GM12878 (cell line): ENCODE data around the gene CLNK. TPM values are rescaled to one million over a fixed set of nuclear protein-coding genes. Genes with fewer than 3 reads are reported as not detected.

Source experiments
- ATAC-seq: fragments of 200-7000 bp; cut with Tn5 transposase; 3 replicates; pipeline ENCODE4 v1.9.1; 2020; ENCODE audit warnings: mild to moderate bottlenecking, moderate library complexity
- BruUV-seq: library from RNA; stranded (reverse); fragments of 400-500 nt; replicated peaks from 2 replicates; lab custom pipeline; 2021; lab: Mats Ljungman, UMichigan
- CTCF ChIA-PET: fragments of 300-600 bp; sonication (Branson Sonifier 250); formaldehyde crosslinking; extraction: SDS; loops from one replicate; lab custom pipeline; 2021; ENCODE audit warnings: inconsistent platforms; lab: Yijun Ruan, JAX
- POLR2A ChIA-PET: fragments of 350-600 bp; formaldehyde crosslinking; extraction: SDS; loops from one replicate; lab custom pipeline; 2021; ENCODE audit warnings: inconsistent platforms; lab: Charles Lee
- RAD21 ChIA-PET: fragments of 300-600 bp; sonication (Branson Sonifier 250); formaldehyde crosslinking; loops from one replicate; lab custom pipeline; 2023; ENCODE audit warnings: antibody characterized with exemption; ENCODE audit not compliant: unreplicated experiment; lab: Charles Lee
- SMC1A ChIA-PET: fragments of 300-600 bp; sonication (Branson Sonifier 250); formaldehyde crosslinking; loops from one replicate; lab custom pipeline; 2023; ENCODE audit not compliant: unreplicated experiment, uncharacterized antibody; lab: Charles Lee
- DNase-seq: peaks from one replicate; pipeline ENCODE4 v3.0.0-alpha.2; 2011; ENCODE audit warnings: low read depth, low spot score
- FAIRE-seq: peaks from 3 replicates; lab custom pipeline; 2011; peaks lifted over from hg19 to GRCh38; lab: Jason Lieb, UNC
- H2AFZ ChIP-seq: 2 replicates; pipeline ENCODE4 v1.6.0; 2011; ENCODE audit warnings: low read depth, low read length, control low read depth; ENCODE audit not compliant: control insufficient read depth
- H3K27ac ChIP-seq: 2 replicates; pipeline ENCODE4 v1.5.1; 2011; ENCODE audit warnings: control low read depth; ENCODE audit not compliant: control insufficient read depth, insufficient read depth
- H3K27me3 ChIP-seq, 2 experiments: replicated peaks in 1 of 2; 2 replicates each; pipeline versions ENCODE4 v1.6.0 to v1.6.1; 2011; ENCODE audit warnings: low read length in 1 of 2; ENCODE audit not compliant: control insufficient read depth in 2 of 2, insufficient read depth in 2 of 2
- H3K36me3 ChIP-seq, 2 experiments: 2 replicates each; pipeline ENCODE4 v1.5.1; 2011; ENCODE audit warnings: low read length in 1 of 2; ENCODE audit not compliant: control insufficient read depth in 2 of 2, insufficient read depth in 2 of 2
- H3K4me1 ChIP-seq: 2 replicates; pipeline ENCODE4 v1.6.1; 2011; ENCODE audit warnings: mild to moderate bottlenecking, low read length, moderate library complexity, mixed read lengths; ENCODE audit not compliant: control insufficient read depth, insufficient read depth
- H3K4me2 ChIP-seq: 2 replicates; pipeline ENCODE4 v1.6.0; 2011; ENCODE audit warnings: control low read depth; ENCODE audit not compliant: control insufficient read depth, insufficient read depth
- H3K4me3 ChIP-seq: fragments of 200-600 bp; sonication (generic); 2 replicates; pipeline ENCODE4 v1.5.1; 2016
- H3K79me2 ChIP-seq: 2 replicates; pipeline ENCODE4 v1.6.0; 2011; ENCODE audit warnings: low read length; ENCODE audit not compliant: control insufficient read depth, insufficient read depth
- H3K9ac ChIP-seq: 2 replicates; pipeline ENCODE4 v1.8.0; 2011; ENCODE audit warnings: low read length, control low read depth, mixed read lengths; ENCODE audit not compliant: control insufficient read depth, insufficient read depth
- H3K9me3 ChIP-seq: replicated peaks from 3 replicates; pipeline ENCODE4 v1.5.1; 2011; ENCODE audit warnings: mild to moderate bottlenecking, low read length; ENCODE audit not compliant: control insufficient read depth, insufficient read depth
- H4K20me1 ChIP-seq: 2 replicates; pipeline ENCODE4 v1.6.0; 2011; ENCODE audit not compliant: control insufficient read depth, insufficient read depth
- BCL11A ChIP-seq: IDR thresholded peaks from 2 replicates; pipeline ENCODE4 v1.6.1; 2011; ENCODE audit warnings: low read depth, low read length
- BMI1 ChIP-seq: fragments of 450-650 bp; IDR thresholded peaks from 2 replicates; pipeline ENCODE4 v1.6.1; 2016; ENCODE audit warnings: mild to moderate bottlenecking, moderate library complexity, borderline replicate concordance
- CUX1 ChIP-seq: IDR thresholded peaks from 2 replicates; pipeline ENCODE4 v1.6.1; 2012; ENCODE audit warnings: improper control_type of control experiment, low read depth, low read length; ENCODE audit not compliant: insufficient replicate concordance
- EP300 ChIP-seq, 2 experiments: fragments of 150-350 bp in 1 of 2; IDR thresholded peaks; 2 replicates each; pipeline ENCODE4 v1.6.1; 2011 to 2012; ENCODE audit warnings: low read depth in 2 of 2, low read length in 2 of 2, borderline replicate concordance in 1 of 2, improper control_type of control experiment in 1 of 2, inconsistent platforms in 1 of 2; ENCODE audit not compliant: control insufficient read depth in 1 of 2
- KAT2A ChIP-seq: conservative IDR thresholded peaks from 2 replicates; pipeline ENCODE4 v1.6.1; 2011; ENCODE audit warnings: low read depth, low read length; ENCODE audit not compliant: control insufficient read depth
- PAX5 ChIP-seq: IDR thresholded peaks from 2 replicates; pipeline ENCODE4 v1.6.1; 2011; ENCODE audit warnings: low read depth, low read length, borderline replicate concordance
- POLR2AphosphoS5 ChIP-seq: IDR thresholded peaks from 2 replicates; pipeline ENCODE4 v1.6.1; 2011; ENCODE audit warnings: mild to moderate bottlenecking, low read length, inconsistent platforms
- RCOR1 ChIP-seq: conservative IDR thresholded peaks from 2 replicates; pipeline ENCODE4 v1.6.1; 2012; ENCODE audit warnings: low read depth, low read length, improper control_type of control experiment
- REST ChIP-seq: IDR thresholded peaks from 2 replicates; pipeline ENCODE4 v1.6.1; 2012; ENCODE audit warnings: mild to moderate bottlenecking, low read depth, low read length
- SIX5 ChIP-seq: IDR thresholded peaks from 2 replicates; pipeline ENCODE4 v1.6.1; 2011; ENCODE audit warnings: mild to moderate bottlenecking, low read depth, low read length, moderate library complexity; ENCODE audit not compliant: severe bottlenecking
- TBL1XR1 ChIP-seq: IDR thresholded peaks from 2 replicates; pipeline ENCODE4 v1.6.1; 2012; ENCODE audit warnings: low read depth, low read length, improper control_type of control experiment
- TCF7 ChIP-seq: IDR thresholded peaks from 2 replicates; pipeline ENCODE4 v1.6.1; 2014; ENCODE audit warnings: antibody characterized with exemption, borderline replicate concordance
- USF2 ChIP-seq: IDR thresholded peaks from 2 replicates; pipeline ENCODE4 v1.6.1; 2011; ENCODE audit warnings: low read depth, low read length, improper control_type of control experiment, borderline replicate concordance
- YBX1 ChIP-seq: fragments of 450-650 bp; IDR thresholded peaks from 2 replicates; pipeline ENCODE4 v1.6.1; 2016; ENCODE audit warnings: antibody characterized with exemption
- YY1 ChIP-seq: IDR thresholded peaks from 2 replicates; pipeline ENCODE4 v1.6.1; 2011; ENCODE audit warnings: low read depth, mild to moderate bottlenecking, low read length
- WGBS: methylation state at CpG from one replicate; pipeline ENCODE4 v1.1.6; 2016; ENCODE audit warnings: low lambda C conversion rate; ENCODE audit not compliant: insufficient replicate concordance, insufficient coverage; ENCODE audit errors: missing lambda C conversion rate; 5-methylcytosine and 5-hydroxymethylcytosine counted together
- in situ Hi-C: fragments of 300-500 bp; cut with MboI; formaldehyde crosslinking; loops from 9 replicates; pipeline ENCODE4 v1.14.3; 2018; ENCODE audit warnings: mixed read lengths
- intact Hi-C: fragments of 100-400 bp; cut with micrococcal nuclease; formaldehyde crosslinking; loops from one replicate; pipeline ENCODE4 v1.14.2; 2022; ENCODE audit not compliant: unreplicated experiment
- polyA plus RNA-seq, 11 experiments: library from polyadenylated mRNA; depleted of rRNA in 4 of 11; unstranded in 6 of 11; stranded (reverse) in 5 of 11; fragments of >200 nt; fragmentation: Nextera tagmentation in 4 of 11; fragmentation: Illumina TruSeq in 1 of 11; extraction: Ambion mirVana in 4 of 11; extraction: Trizol in 1 of 11; gene quantifications; 1 replicate in 1 of 11; 2 replicates in 10 of 11; pipeline versions ENCODE4 v1.2.1 to v1.2.3, GENCODE V29; 2011 to 2016; ENCODE audit warnings: inconsistent platforms in 2 of 11, missing spikeins in 2 of 11, low read depth in 1 of 11
- total RNA-seq, 4 experiments: library from RNA; depleted of rRNA in 3 of 4; stranded (reverse); fragments of >200 nt in 3 of 4; fragmentation: Illumina TruSeq in 1 of 4; extraction: Trizol in 1 of 4; gene quantifications; 2 replicates each; pipeline versions ENCODE4 v1.2.1 to v1.2.3, GENCODE V29; 2013 to 2021

CLNK gene
- total and polyA plus RNA-seq, 10 of the 15 experiments (the other 5 are each of a cell fraction or from before 2014, with no cell fraction given) = 2.1 to 14.3 (median 2.7) TPM

GRCh38 chr4:10606483-10607155, 77.9 kb downstream of the CLNK start:
- ChIA-PET CTCF (interaction anchor here (0.9 kb wide), 1 partner anchor 51 kb away, joined by 3 read pairs; no protein-coding TSS in a partner anchor), RAD21 (no interaction called here), SMC1A (interaction anchor here (1.2 kb wide), 1 partner anchor 18 kb away, joined by 3 read pairs; no protein-coding TSS in a partner anchor), POLR2A (no interaction called here)
- intact Hi-C loops (no loop called here), in situ Hi-C loops (no loop called here)
- no peak for FAIRE-seq
- H3K27ac ChIP-seq = no peak overlapping the region
- no peaks in the 10 kb centered on the region for H3K9me3 ChIP-seq
- BruUV-seq = no TSS peak
- H4K20me1 ChIP-seq = no peaks in the 10 kb centered on the region
- ATAC-seq = no peak
- no peaks in the 10 kb centered on the region for H3K36me3 ChIP-seq
- H3K9ac ChIP-seq = no peak overlapping the region
- no peak overlapping the region for H3K4me3 ChIP-seq
- no peak overlapping the region for H3K4me2 ChIP-seq
- no peak overlapping the region for H2AFZ ChIP-seq
- 75% methylated on average over 5 of the region's 5 CpGs for WGBS
- no peaks in the 10 kb centered on the region for H3K27me3 ChIP-seq
- no peak for DNase-seq
- H3K4me1 ChIP-seq = no peaks in the 10 kb centered on the region
- H3K79me2 ChIP-seq = no peaks in the 10 kb centered on the region
- TF ChIP-seq BCL11A = no peak
- TF ChIP-seq REST = no peak
- TF ChIP-seq SIX5 = no peak
- TF ChIP-seq YBX1 = no peak
- no peak for TF ChIP-seq KAT2A
- TF ChIP-seq POLR2AphosphoS5 = no peak
- TF ChIP-seq PAX5 = no peak
- TF ChIP-seq TCF7 = no peak
- no peak for TF ChIP-seq RCOR1
- no peak for TF ChIP-seq TBL1XR1
- TF ChIP-seq CUX1 = no peak
- TF ChIP-seq BMI1 = no peak
- no peak for TF ChIP-seq YY1
- no peak for TF ChIP-seq USF2
- TF ChIP-seq EP300 (IDR thresholded peaks at IDR 0.05; ENCODE audit: borderline replicate concordance in 1 of 2, control insufficient read depth in 1 of 2, low read depth in 2 of 2, low read length in 2 of 2) = no peak
